ENCODE measurements around the gene HK2. TPM values are rescaled to one million over a fixed set of nuclear protein-coding genes. Genes with fewer than 3 reads are reported as not detected.

Gene HK2
- total and polyA plus RNA-seq, 2 of the 4 experiments (the other 2 are of a cell fraction): 17.4 to 20.9 TPM

DNA sequence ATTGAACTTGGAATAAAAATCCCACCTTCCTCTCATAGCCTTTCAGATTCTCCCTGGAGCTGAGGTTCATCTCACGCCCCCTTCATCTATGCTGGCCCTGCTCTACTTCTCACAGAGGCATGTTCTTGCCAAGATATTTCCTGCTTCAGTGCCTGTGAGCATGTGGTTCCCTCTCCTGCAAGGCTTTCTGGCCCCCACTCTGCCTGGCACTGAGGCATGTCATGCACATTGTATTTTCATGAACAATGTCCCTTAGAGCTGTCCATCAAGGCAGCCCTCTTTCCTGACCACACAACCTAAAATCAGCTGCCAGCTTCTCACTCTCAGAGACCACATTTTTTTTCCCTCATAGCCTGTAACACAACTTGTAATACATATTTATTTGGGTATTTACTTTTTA, 18.0 kb upstream of the HK2 start:
- CTCF ChIA-PET: no interaction called here
- Histone ChIP-seq H3K56ac (ENCODE audit: extremely low read depth, insufficient read depth, low read length) (no peak overlapping the region), H3K4me2 (ENCODE audit: low read depth, low read length) (no peak overlapping the region), H3K23ac (ENCODE audit: low read depth, low read length) (no peak overlapping the region), H3K4ac (ENCODE audit: low read depth, low read length) (no peak overlapping the region), H2AFZ (replicated peaks; ENCODE audit: low read length, poor library complexity) (no peak overlapping the region), H3K18ac (ENCODE audit: low read depth, low read length) (no peak overlapping the region), H3K36me3 (ENCODE audit: control insufficient read depth, insufficient read depth, low read length) (no peaks in the 10 kb centered on the region), H3K79me1 (ENCODE audit: low read depth in 1 of 2, low read length in 2 of 2) (no peaks in the 10 kb centered on the region), H2BK5ac (ENCODE audit: low read depth, low read length, poor library complexity, severe bottlenecking) (no peak overlapping the region), H2BK15ac (ENCODE audit: low read depth, low read length) (no peak overlapping the region), H2BK120ac (ENCODE audit: low read depth, low read length) (no peak overlapping the region), H3K4me3 (ENCODE audit: insufficient read depth, low read depth, low read length) (no peak overlapping the region), H3K27ac (ENCODE audit: insufficient read depth, low read length) (no peak overlapping the region), H3K9ac (ENCODE audit: low read depth, low read length) (no peak overlapping the region), H3K9me3 (ENCODE audit: control insufficient read depth, insufficient read depth, low read length) (no peaks in the 10 kb centered on the region), H3K9me1 (ENCODE audit: insufficient read depth, low read length) (no peaks in the 10 kb centered on the region), H4K20me1 (ENCODE audit: insufficient read depth, low read length) (no peaks in the 10 kb centered on the region), H4K5ac (ENCODE audit: low read depth, low read length) (no peak overlapping the region), H4K91ac (ENCODE audit: insufficient read depth, low read depth, low read length) (no peak overlapping the region), H4K8ac (ENCODE audit: low read depth in 2 of 2, low read length in 2 of 2) (no peak overlapping the region), H3K27me3 (ENCODE audit: control insufficient read depth, insufficient read depth, low read length) (peaks cover 38% of the 10 kb centered on the region), H2AK9ac (replicated peaks; ENCODE audit: low read depth, low read length, poor library complexity) (no peak overlapping the region), H2BK20ac (ENCODE audit: low read depth, low read length) (no peak overlapping the region), H2AK5ac (ENCODE audit: low read depth, low read length) (no peak overlapping the region), H3K4me1 (ENCODE audit: control insufficient read depth, insufficient read depth, low read length) (peaks cover 2% of the 10 kb centered on the region; the same call in 1 of the 2 replicates), H3K14ac (replicated peaks; ENCODE audit: low read depth, low read length) (no peak overlapping the region)
- ATAC-seq (ENCODE audit: low read depth): no peak
- 44% methylated on average over 1 of the region's 1 CpG; no CpG with 5 or more reads in 1 of the 2 experiments for WGBS, 2 experiments (ENCODE audit: extremely low coverage in 2 of 2, insufficient read length in 1 of 2)
- DNase-seq: no peak
- no TSS peak for BruUV-seq (replicated peaks)
- TF ChIP-seq SMC3 (IDR thresholded peaks at IDR 0.05; ENCODE audit: low read depth, low read length) (no peak), RCOR1 (IDR thresholded peaks at IDR 0.05; ENCODE audit: insufficient replicate concordance, low read length) (no peak), MAZ (IDR thresholded peaks at IDR 0.05; ENCODE audit: borderline replicate concordance, low read depth, low read length) (no peak), MXI1 (IDR thresholded peaks at IDR 0.05; ENCODE audit: borderline replicate concordance, low read depth, low read length) (no peak)
- dilution Hi-C loops (cut with HindIII; ENCODE audit: low sequenced_read_pairs, unreplicated experiment) (no loop called here), in situ Hi-C loops (cut with MboI; ENCODE audit: low sequenced_read_pairs) (no loop called here), intact Hi-C loops (cut with micrococcal nuclease) (no loop called here)
- POLR2A ChIA-PET (ENCODE audit: unreplicated experiment): no interaction called here

All from IMR-90 (cell line).